CD4-positive, alpha-beta T cell treated with Interleukin-17A for 1 hour (primary cell): ENCODE data around the gene GAB3.
"Not testable (repeated sequence)": the region's sequence is repeated elsewhere in the genome, so short reads cannot be mapped to it uniquely, and the experiment has no call there.

Experiments used
- DNase-seq: peaks from one replicate; pipeline ENCODE4 v3.0.0-alpha.2; 2020

Gene GAB3

DNA sequence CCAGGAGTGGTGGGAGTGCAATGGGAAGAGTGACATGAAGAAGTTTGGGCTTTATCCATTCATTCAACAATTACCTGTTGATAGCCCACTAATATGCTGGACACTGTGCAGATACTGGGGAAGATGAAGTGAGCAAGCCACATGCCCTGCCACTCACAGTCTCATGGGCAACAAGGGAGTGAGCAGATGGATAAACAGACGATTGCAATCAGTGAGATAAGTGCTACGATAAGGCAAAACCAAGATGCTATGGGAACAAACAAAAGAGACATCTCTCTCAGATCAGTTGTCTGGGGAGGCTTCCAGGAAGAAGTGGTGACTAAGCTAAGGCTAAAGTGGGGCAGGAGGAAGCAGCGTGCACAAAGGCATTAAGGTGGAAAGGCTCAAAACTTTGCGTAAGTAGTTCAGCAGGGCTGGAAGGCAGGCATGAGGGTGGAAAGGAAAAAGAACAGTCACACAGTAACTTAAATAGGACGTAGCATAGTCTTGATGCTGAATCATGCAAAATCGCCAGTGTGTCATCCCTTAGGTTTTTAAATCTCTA, 31.7 kb downstream of the GAB3 start:
- DNase-seq: peak; percentile 66

DNA sequence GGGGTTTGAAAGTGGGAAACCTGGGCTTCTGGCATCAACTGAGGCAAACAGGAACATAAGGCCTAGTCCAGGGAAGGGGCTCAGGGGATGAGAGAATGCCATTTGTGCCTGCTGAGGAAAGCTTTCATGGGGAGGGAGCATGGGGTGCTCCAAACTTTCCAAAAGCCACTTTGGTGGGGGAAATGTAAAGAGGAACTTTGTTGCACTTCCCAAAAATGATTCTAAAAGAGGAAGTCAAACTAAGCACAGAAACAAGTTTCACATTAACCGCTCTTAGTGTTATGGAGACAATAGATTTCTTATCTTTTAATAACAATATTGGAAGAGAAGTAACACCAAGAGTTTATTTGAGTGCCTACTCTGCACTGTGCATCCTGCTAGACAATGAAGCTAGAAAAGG, 32.3 kb downstream of the GAB3 start:
- no peak for DNase-seq

DNA sequence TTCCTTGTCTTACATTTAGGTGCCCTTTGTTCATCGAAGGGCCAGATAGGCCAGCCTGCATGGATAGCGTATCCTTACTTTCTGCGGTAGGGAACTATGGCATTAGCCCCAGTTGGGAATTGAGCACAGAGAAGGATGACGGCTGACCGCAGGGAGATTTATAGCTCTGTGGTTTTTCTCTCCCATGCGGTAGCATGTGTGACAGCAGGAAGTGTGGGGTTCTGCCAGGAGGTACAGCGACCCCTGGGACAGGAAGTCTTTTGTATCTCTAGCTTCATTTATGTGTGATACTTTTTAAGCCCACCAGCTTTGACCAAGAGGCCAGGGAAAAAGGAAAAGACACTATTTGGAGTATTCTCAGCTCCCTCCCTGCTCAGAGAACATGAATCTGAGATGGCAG, 33.1 kb downstream of the GAB3 start:
- peak; percentile 52 for DNase-seq

DNA sequence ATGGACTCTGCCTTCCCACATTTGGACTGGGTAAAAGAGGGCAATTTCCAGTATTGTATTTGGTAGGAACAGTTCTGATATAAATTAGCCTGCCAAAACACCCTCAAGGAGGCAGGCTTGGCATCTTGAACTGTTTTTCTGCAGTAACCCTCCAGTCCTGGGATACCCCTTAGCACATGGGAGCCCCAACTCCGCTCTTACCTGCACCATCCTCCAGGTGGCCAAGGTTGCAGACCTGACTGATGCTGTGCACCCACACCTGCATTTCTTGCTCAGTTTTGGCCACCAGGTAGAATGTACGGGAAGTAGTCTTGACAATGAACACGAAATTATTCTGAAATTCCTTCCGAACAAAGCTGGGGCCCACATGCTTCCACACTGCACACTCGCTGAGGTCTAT, 35.1 kb downstream of the GAB3 start:
- no peak for DNase-seq

DNA sequence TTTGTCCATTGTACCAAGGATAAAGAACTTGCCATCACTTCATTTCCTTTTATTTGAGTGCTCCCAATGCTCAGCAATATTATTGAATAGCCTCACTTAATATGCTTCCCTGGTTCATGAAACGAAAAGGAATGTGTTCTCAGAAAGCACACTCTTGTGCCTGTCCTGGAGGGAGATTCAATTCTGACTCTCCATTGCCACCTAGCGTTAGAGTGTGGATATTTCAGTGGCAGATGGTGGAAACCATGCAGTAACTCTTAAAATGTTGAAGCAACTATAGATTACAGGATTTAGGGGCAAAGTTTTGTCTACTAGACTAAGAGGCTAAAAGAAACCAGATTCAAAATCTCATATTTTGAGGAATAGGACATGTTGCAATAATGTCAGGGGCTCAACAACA, 36.0 kb downstream of the GAB3 start:
- peak; percentile 76 for DNase-seq

DNA sequence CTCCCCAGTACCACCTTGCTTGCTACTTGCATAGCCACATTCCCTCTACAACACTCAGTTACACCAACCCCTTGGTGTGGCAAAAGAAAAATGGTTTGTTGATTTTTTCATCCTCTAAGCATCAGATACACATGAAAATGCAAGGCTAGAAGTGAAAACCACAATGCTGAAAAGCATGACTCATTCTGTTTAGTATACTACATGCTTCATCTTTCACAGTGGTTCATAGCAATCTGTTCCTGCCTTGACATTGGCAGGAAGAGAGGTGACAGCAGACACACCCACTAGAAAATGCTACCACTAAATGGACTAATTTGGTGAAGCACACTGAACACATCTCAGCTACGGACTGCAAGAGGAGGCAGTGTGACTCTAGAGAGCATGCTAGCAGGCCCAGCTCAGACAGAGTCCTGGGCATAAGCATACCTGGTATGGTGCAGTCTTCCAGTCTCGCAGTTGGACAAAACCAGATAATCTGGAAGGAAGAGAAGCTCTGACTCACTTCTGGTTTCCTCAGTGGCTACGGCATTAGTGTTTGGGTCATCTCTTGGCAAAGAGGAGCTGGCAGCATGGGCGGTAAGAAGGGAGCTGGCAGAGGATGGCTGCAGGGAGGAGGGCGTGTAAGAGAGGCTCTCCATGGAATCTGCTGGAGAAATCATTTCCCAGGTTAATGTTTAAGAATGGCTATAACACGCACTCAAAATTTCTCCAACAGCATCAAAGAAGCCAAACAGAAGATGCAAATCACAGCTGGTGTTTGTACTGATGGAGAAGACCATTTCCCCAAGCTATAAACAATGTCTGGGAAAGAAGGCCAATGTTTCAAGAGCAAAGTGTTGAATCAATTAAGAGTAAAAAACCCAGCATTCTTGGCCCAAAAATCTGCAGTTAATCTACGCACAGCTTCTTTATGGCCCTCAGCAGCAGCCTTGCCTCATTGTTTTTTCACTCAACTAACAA, 37.8 kb downstream of the GAB3 start:
- peak; percentile 66 for DNase-seq

DNA sequence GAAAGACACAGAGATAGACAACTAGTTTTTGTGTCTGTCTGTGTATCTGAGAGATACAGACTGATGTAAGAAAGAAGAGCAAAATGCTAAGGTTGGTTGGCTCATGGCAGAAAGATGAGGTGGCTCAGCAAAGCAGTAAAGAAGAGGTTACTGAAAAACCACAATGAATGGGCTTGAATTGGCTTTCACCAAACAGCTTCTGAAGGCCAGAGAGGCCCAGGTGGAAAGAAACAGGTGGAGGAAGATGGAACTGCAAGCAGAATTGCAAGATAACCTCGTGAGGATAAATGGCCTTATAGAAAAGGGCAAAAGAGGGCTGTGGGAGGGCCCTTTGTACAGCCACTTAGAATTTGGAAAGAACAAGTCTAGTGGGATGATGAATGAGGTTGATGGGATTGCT, 39.6 kb downstream of the GAB3 start:
- DNase-seq: no peak

DNA sequence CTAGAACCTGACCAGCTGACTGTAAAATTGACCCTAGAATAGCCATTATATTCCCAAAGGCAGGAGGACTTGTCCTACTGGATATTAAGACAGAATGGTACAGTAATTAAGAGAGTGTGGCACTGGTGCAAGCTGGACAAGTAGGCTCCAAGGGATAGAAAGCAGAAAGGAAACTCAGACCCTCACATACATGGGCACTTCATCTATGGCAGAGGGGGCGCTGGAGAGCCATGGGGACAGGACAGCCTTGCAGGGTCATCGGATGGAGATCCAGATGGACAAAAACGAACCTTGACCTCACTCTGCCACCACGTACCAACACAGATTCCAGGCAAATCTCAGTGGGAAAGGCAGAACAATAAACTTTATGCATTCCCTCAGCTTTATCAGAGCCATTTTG, 40.6 kb downstream of the GAB3 start:
- no peak for DNase-seq

DNA sequence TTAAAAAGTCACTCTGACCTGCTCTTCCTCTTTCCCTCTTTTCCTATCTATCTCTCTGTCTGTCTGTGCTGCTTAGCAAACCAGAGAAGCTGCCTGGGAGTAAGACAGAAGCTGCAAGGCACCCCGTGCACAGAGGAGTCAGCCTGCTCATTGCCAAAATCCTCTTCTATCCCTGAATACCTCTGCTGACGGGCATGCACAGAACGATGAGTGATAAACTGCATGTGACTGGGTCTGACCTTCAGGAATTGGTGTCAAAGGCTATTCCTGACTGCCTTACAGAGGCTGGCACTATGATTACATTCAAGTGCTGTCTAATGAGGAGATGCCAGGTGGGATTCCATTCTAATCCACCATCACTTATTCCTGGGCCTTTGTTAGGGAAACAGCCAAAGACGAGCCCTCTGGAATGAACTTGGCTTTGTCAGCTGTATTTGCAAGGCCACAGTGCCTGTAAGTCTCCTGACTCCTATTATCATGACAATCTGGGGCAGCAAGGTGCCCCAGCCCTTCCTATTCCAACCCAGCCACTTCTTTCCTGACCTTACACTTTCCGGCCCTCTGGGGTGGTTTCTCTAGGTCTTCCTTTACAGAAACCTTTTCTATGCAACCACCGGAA, 52.1 kb downstream of the GAB3 start:
- no peak for DNase-seq

DNA sequence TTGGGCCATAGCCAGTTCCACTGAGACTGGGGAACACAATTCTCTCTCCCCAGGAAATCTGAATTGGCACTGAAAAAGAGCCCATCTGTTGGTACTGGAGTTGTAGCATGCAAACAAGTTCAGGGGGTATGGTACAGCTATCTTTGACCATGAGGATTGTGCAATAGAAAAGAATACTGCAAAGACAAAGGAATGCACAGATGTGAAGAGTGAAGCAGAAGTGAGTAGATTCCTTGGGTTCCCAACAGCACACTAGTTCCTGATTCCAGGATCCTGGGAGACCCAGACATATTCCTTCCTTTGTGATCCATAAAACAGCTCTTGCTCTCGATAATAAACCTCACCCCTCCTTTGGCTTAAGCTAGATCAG, 54.2 kb downstream of the GAB3 start:
- DNase-seq: no peak

DNA sequence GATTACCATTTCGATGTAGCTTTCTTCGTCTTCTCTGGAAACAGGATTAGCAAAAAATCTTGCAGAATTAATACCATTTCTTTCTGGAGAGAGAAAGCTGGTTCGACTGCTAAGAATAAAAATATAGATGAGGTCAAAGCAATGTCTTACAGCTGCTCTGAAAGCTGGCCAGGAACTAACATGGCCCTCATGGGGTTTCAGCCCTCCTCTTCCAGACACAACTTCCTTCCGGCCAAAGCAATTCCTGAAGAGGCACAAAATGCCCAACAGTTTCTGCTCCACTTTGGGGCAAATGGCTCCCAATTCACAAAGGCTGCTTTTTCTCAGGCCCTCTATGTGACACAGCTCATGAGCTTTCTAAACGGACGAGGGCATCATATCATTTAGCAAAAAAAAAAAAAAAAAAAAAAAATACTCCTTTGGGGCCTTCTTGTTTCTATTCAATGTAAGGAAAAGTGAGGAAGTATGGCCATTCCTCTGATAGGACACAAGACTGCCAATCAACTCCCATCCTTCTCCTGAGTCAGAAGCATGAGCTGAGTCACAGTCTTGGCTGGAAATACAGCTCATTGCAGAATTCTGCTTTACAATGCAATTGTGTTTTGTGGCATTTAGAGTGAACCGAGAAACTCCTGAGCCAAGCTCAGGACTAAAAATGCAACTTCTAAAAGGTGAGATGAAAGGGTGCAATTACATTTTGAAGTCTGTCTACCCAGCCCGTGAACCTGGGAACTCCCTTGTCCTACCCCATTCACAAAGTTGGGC, 54.8 kb downstream of the GAB3 start:
- DNase-seq: no peak

DNA sequence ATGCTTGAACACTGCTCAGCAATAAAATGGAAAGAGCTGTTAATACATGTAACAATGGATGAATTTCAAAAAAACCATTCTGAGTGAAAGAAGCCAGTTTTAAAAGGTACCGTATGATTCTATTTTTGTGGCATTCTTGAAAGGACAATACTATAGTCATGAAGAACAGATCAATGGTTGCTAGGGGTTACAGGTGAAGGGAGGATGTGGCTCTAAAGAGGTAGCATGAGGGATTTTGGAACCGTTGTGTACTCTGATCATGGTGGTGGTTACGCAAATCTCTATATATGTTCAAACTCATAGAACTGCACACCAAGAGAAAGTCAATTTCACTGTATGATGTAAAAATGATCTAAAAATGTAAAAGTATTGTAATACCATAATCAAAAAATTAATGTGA, 57.5 kb downstream of the GAB3 start:
- no peak for DNase-seq

DNA sequence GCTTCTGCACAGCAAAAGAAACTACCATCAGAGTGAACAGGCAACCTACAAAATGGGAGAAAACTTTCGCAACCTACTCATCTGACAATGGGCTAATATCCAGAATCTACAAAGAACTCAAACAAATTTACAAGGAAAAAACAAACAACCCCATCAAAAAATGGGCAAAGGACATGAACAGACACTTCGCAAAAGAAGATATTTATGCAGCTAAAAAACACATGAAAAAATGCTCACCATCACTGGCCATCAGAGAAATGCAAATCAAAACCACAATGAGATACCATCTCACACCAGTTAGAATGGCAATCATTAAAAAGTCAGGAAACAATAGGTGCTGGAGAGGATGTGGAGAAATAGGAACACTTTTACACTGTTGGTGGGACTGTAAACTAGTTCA, 60.4 kb downstream of the GAB3 start:
- DNase-seq: not testable (repeated sequence)

DNA sequence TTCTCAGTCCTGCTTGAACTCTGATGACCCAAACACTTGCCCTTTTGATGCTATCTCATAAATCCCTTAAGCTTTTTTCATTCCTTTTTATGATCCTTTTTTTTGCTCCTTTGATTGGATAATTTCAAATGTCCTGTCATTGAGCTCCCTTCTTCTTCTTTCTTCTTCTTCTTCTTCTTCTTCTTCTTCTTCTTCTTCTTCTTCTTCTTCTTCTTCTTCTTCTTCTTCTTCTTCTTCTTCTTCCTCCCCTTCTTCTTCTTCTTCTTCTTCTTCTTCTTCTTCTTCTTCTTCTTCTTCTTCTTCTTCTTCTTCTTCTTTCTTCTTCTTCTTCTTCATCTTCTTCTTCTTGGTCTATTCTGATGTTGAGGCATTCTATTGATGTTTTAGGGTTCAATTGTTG, 78.8 kb downstream of the GAB3 start:
- not testable (repeated sequence) for DNase-seq

DNA sequence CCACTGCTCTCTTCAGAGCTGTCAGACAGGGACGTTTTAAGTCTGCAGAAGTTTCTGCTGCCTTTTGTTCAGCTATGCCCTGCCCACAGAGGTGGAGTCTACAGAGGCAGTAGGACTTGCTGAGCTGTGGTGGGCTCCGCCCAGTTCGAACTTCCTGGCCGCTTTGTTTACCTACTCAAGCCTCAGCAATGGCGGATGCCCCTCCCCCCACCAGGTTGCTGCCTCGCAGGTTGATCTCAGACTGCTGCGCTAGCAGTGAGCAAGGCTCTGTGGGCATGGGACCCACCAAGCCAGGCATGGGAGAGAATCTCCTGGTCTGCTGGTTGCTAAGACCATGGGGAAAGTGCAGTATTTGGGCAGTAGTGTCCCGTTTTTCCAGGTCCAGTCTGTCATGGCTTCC, 80.0 kb downstream of the GAB3 start:
- not testable (repeated sequence) for DNase-seq

DNA sequence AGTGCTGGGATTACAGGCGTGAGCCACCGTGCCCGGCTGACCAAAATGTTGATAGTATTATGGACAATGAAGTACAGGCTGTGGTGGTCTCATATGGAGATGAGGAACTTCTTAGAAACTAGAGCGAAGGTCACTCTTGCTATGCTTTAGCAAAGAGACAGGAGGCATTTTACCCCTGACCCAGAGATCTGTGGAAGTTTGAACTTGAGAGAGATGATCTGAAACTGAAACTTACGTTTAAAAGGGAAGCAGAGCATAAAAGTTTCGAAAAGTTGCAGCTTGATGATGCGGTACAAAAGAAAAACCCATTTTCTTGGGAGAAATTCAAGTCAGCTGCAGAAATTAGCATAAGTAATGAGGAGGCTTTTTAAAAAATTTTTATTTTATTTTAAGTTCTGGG, 89.0 kb downstream of the GAB3 start:
- no peak for DNase-seq

DNA sequence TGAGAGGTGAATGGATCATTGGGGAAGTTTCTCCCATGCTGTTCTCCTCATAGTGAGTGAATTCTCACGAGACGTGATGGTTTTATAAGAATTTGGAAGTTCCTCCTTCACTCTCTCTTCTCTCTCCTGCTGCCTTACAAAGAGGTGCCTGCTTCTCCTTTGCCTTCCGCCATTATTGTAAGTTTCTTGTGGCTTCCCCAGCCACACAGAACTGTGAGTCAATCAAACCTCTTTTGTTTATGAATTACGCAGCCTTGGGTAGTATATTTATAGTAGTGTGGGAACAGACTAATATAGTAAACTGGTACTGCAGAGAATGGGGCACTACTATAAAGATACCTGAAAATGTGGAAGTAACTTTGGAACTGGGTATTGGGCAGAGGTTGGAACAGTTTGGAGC, 89.7 kb downstream of the GAB3 start:
- DNase-seq: no peak

DNA sequence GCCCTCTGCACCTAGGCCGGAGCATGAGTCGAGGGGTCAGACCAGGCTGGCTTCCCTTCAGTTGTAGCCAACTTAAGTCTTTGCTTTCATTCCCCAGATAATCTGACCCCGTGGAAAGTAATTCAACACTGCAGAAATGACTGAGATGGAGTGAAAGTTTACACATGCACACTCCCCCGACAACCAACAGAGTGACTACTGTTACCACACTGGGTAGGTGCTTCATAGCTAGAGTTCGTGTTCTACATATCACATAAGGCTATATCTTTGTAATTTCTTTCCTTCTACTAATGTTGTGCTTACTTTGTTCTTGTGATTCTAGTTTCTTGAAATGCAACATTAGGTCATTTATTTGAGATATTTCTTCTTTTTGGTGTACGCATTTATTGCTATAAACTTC, 90.3 kb downstream of the GAB3 start:
- DNase-seq: no peak

DNA sequence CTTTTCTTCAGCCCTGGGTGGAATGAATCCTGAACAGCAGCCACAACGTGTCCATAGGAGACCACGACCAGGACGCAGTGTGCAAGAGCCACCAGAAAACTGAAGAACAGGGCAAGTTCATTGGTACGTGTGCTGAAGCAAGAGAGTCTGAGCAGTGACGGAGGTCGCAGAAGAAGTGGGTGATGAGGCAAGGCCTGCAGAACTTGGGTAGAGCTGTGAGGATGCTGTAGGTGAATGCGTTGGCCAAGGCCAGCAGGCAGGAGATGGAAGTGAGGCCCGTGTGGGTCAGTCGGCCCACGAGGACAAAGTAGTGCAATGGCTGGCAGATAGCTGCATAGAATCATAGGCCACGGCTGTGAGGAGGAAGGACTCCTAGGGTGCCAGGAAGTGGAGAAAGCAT, 91.9 kb downstream of the GAB3 start:
- no peak for DNase-seq

DNA sequence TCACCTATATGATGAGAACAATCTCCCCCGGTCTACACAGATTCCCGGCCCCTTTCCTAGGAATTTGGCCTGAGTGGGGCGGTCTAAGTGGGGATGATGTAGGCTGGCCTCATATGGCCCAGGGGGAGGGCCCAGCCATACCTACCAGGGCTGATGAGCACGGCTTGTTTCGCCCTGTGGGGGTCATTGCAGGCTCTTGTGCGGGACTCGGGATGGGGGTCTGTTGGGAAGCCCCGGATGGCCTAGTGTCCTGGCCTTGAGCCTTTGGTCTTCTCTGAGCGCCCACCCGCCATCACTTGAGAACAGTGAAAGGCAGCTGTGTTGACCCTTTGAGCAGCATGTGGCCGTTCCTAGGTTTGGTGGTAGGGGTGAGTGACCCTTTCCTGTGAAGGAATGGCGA, 92.7 kb downstream of the GAB3 start:
- DNase-seq: no peak

DNA sequence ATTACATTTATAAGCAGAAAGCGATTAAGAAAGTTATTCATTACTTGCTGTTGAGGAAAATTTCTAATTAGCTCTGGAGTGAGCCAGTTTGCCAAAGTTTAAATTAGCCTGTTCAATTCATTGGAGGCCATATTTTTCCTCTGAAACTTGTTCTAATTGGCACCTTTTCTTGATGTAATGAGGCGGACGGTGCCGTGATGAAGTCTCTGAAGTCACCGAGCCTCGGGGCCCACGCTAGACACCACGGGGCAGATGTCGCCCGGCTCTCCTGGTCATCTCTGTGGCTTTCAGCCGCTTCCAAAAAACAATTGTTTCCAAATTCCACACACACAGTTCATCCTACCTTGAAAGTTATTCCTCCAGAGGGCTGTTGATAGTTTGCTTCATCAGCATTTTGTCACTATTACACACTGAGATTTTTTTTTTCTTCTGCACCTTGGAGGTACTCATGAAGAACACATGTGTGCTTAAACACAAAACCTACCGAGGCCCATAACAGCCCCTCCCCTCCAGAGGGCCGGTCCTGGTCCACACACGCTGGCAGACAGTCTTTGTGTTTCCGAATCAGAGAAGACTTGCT, 93.6 kb downstream of the GAB3 start:
- DNase-seq: no peak

DNA sequence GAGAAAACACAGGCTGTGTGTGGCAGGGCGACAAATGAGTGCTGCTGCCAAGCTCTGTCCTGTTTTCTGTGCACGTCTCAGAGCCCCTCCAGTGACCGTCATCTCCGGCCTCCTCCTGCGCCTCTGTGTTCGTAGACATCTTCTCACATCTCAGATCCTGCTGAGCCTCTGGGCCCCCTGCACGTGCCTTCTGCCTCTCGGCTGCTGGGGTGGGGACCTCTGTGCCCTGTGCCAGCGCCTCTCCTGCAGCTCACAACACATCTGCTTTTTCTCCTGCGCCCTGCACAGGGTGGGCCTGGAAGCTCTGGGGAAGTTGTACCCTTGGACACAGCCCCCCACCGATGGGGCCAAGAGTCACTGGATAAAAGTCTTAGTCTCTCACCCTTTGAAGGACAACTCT, 95.1 kb downstream of the GAB3 start:
- DNase-seq: no peak

DNA sequence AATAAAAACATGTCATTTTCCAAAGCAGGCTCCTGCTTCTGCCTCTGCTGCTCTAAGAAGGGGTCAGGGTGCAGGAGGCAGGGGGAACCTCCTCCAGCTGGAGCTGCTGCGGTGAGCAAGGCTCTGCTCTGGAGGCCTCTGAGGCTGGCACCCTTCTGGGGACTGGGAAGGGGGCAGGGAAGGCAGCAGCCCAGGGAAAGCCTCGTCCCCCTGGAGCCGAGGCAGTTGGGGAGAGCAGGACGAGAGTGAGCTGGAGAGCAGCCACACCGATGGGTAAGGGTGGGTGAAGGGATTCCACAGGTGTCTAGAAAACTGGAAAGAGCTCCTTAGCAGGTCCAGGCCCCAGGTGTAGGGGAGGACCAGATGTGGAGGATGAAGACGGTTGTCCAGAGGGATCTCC, 95.5 kb downstream of the GAB3 start:
- no peak for DNase-seq
